DND-41 (cell line): ENCODE measurements around the gene EXOC4.

ENCODE experiments used
- ATAC-seq: fragments of 200-7000 bp; cut with Tn5 transposase; 3 replicates; pipeline ENCODE4 v1.9.1; 2021; ENCODE audit warnings: low read depth; ENCODE audit not compliant: insufficient read depth
- DNase-seq: peaks from one replicate; pipeline ENCODE4 v3.0.0-alpha.2; 2020
- H2AFZ ChIP-seq: 2 replicates; pipeline ENCODE4 v1.6.0; 2012; ENCODE audit warnings: low read depth, low read length
- H3K27ac ChIP-seq: 2 replicates; pipeline ENCODE4 v1.5.1; 2012; ENCODE audit warnings: low read length, inconsistent platforms
- H3K27me3 ChIP-seq: fragments of 200-600 bp; sonication (generic); 2 replicates; pipeline ENCODE4 v1.6.0; 2012; ENCODE audit warnings: low read length, mild to moderate bottlenecking, inconsistent platforms; ENCODE audit not compliant: insufficient read depth, poor library complexity
- H3K36me3 ChIP-seq: 2 replicates; pipeline ENCODE4 v1.5.1; 2012; ENCODE audit warnings: low read length, inconsistent platforms; ENCODE audit not compliant: insufficient read depth
- H3K4me1 ChIP-seq: 2 replicates; pipeline ENCODE4 v1.5.1; 2012; ENCODE audit warnings: mild to moderate bottlenecking, low read length; ENCODE audit not compliant: insufficient read depth
- H3K4me2 ChIP-seq: 2 replicates; pipeline ENCODE4 v1.6.0; 2012; ENCODE audit warnings: mild to moderate bottlenecking, moderate library complexity, low read length, inconsistent platforms; ENCODE audit not compliant: insufficient read depth
- H3K4me3 ChIP-seq, 2 experiments: fragments of 200-600 bp in 1 of 2; shearing (Covaris generic) in 1 of 2; 2 replicates each; pipeline ENCODE4 v1.5.1; 2012 to 2016; ENCODE audit warnings: inconsistent platforms in 2 of 2, low read length in 2 of 2, mild to moderate bottlenecking in 2 of 2, low read depth in 1 of 2, moderate library complexity in 1 of 2
- H3K79me2 ChIP-seq: 2 replicates; pipeline ENCODE4 v1.6.0; 2012; ENCODE audit warnings: low read length, inconsistent platforms; ENCODE audit not compliant: insufficient read depth
- H3K9ac ChIP-seq: 2 replicates; pipeline ENCODE4 v1.6.0; 2012; ENCODE audit warnings: low read depth, mild to moderate bottlenecking, inconsistent platforms, low read length, moderate library complexity
- H3K9me3 ChIP-seq: 2 replicates; pipeline ENCODE4 v1.5.1; 2012; ENCODE audit warnings: low read length, moderate library complexity, mild to moderate bottlenecking, inconsistent platforms; ENCODE audit not compliant: insufficient read depth, severe bottlenecking
- H4K20me1 ChIP-seq: 2 replicates; pipeline ENCODE4 v1.6.0; 2012; ENCODE audit warnings: low read length; ENCODE audit not compliant: insufficient read depth
- EZH2 ChIP-seq: IDR thresholded peaks from 3 replicates; pipeline ENCODE4 v1.6.1; 2012; ENCODE audit warnings: borderline replicate concordance, low read depth, mild to moderate bottlenecking, moderate library complexity, low read length, inconsistent platforms; ENCODE audit not compliant: severe bottlenecking
- TF ChIP-seq, protein P1 (sequence below): IDR thresholded peaks from 2 replicates; pipeline ENCODE4 v1.5.1; 2012; ENCODE audit warnings: borderline replicate concordance, low read length, moderate library complexity, mild to moderate bottlenecking; ENCODE audit not compliant: poor library complexity, severe bottlenecking; ENCODE audit errors: extremely low read depth

EXOC4 gene

DNA sequence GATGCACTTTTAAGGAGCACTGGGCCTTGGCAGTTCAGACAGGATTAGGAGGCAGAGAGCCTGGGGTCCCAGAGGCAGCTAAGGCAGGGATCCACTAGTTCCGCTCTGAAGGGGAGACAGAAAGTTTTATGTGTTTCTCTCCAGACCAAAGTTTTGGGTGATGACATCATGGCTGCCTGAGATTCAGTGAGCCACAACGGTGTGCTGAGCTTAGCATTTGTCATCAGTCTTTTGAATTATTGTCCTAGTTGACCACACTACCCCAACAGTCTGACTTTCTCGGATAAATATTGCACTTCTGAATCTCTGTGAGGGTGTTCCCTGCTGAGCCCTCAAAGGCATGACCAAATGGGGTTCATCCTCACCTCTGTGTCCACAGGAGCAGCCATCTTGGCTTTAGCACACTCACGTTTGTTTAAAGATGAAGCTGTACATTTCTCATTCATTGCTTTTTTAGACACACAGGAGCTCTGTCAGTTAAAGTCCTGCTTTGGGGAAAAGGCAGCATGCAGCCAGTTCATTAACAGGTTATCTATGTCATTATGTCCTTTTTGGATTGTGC is 576.5 kb downstream of the EXOC4 start:
- no peak overlapping the region for H3K4me3 ChIP-seq
- no peaks in the 10 kb centered on the region for H3K27me3 ChIP-seq
- H3K36me3 ChIP-seq, result peaks cover 13% of the 10 kb centered on the region; the same call in 1 of the 2 replicates
- no peak overlapping the region for H3K27ac ChIP-seq
- H3K4me1 ChIP-seq, result no peaks in the 10 kb centered on the region
- H3K9ac ChIP-seq, result no peak overlapping the region
- no peaks in the 10 kb centered on the region for H4K20me1 ChIP-seq
- no peak for TF ChIP-seq EZH2
- TF ChIP-seq, protein P1, sequence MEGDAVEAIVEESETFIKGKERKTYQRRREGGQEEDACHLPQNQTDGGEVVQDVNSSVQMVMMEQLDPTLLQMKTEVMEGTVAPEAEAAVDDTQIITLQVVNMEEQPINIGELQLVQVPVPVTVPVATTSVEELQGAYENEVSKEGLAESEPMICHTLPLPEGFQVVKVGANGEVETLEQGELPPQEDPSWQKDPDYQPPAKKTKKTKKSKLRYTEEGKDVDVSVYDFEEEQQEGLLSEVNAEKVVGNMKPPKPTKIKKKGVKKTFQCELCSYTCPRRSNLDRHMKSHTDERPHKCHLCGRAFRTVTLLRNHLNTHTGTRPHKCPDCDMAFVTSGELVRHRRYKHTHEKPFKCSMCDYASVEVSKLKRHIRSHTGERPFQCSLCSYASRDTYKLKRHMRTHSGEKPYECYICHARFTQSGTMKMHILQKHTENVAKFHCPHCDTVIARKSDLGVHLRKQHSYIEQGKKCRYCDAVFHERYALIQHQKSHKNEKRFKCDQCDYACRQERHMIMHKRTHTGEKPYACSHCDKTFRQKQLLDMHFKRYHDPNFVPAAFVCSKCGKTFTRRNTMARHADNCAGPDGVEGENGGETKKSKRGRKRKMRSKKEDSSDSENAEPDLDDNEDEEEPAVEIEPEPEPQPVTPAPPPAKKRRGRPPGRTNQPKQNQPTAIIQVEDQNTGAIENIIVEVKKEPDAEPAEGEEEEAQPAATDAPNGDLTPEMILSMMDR, result no peak
- no peak for DNase-seq
- H2AFZ ChIP-seq, result no peak overlapping the region
- H3K4me2 ChIP-seq, result no peak overlapping the region
- no peaks in the 10 kb centered on the region for H3K79me2 ChIP-seq
- H3K9me3 ChIP-seq, result peaks cover 11% of the 10 kb centered on the region
- ATAC-seq, result no peak

DNA sequence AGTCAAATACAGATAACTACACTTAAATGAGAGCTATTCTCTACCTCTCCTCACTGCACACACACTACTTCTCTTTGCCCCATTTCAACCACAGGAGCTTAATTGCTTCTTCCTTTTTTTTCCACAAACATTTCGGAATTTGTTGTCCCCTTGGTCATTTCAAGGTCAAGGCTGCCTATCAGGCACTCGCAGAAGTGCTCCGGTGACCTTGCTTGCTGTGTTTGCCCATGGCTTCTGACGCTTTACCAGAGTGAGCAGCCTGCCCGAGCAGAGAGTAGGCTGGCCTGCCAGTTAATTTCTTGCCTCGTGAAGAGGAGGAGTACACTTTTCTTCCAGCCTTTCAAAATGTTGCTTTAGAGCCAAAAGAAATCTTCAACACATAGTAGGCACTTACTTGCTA is 577.2 kb downstream of the EXOC4 start:
- Histone ChIP-seq H3K27me3 (no peaks in the 10 kb centered on the region), H3K4me1 (no peaks in the 10 kb centered on the region), H3K79me2 (no peaks in the 10 kb centered on the region), H4K20me1 (no peaks in the 10 kb centered on the region), H3K4me3 (no peak overlapping the region), H3K27ac (no peak overlapping the region), H2AFZ (no peak overlapping the region), H3K36me3 (peaks cover 13% of the 10 kb centered on the region; the same call in 1 of the 2 replicates), H3K4me2 (no peak overlapping the region), H3K9me3 (peaks cover 11% of the 10 kb centered on the region), H3K9ac (no peak overlapping the region)
- TF ChIP-seq, protein P1, result no peak
- TF ChIP-seq EZH2, result no peak
- ATAC-seq (no peak), DNase-seq (no peak)

DNA sequence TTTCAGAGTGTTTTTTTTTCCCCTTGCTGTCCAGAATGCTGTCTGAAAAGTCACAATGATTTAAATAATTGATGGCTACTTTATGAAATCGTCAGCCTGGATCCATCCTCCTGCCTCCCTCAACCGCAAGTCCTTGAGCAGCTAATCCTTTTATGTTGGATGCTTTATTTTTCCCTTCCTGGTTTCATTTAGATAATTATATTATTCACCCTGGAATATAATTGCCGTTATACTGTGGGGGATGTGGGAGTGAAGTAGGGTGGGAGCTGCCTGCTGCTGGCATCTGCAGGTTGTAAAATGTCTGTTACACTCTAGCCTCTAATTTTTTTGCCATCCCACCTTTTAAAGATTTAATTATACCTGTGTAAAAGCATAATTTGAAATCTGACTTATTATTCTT is 583.8 kb downstream of the EXOC4 start:
- H2AFZ ChIP-seq, result no peak overlapping the region
- no peaks in the 10 kb centered on the region for H3K79me2 ChIP-seq
- H3K27ac ChIP-seq, result no peak overlapping the region
- TF ChIP-seq, protein P1, result no peak
- TF ChIP-seq EZH2, result no peak
- no peaks in the 10 kb centered on the region for H4K20me1 ChIP-seq
- H3K4me3 ChIP-seq, result no peak overlapping the region
- H3K36me3 ChIP-seq, result peaks cover 10% of the 10 kb centered on the region; the same call in 1 of the 2 replicates
- no peak overlapping the region for H3K4me2 ChIP-seq
- no peaks in the 10 kb centered on the region for H3K27me3 ChIP-seq
- no peak overlapping the region for H3K9ac ChIP-seq
- H3K4me1 ChIP-seq, result no peaks in the 10 kb centered on the region
- DNase-seq (no peak), ATAC-seq (no peak)
- peaks cover 8% of the 10 kb centered on the region for H3K9me3 ChIP-seq

DNA sequence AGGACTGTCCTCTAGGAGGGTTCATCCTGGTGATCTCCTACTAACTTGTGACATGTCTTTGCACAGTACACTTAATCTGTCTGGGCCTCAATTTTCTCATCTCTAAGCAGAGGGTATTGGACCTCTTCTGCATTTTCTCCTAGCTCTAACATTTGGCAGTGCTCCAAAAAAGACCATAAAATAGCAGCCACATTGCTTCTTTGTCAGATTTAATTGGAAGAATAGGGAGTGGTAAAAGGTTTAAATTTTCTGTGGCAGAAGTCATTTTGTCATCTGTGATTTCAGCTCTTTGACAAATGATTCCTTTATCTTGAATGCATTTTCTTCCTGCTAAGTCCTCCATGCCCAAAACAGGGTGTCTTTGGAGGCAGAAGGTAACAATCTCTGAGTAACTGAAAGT is 584.3 kb downstream of the EXOC4 start:
- no peaks in the 10 kb centered on the region for H4K20me1 ChIP-seq
- H3K9ac ChIP-seq, result no peak overlapping the region
- peaks cover 4% of the 10 kb centered on the region; the same call in 1 of the 2 replicates for H3K36me3 ChIP-seq
- ATAC-seq, result no peak
- no peaks in the 10 kb centered on the region for H3K4me1 ChIP-seq
- H3K79me2 ChIP-seq, result no peaks in the 10 kb centered on the region
- no peak overlapping the region for H2AFZ ChIP-seq
- no peak overlapping the region for H3K4me3 ChIP-seq
- no peak overlapping the region for H3K4me2 ChIP-seq
- H3K27ac ChIP-seq, result no peak overlapping the region
- TF ChIP-seq, protein P1, result no peak
- no peak for TF ChIP-seq EZH2
- H3K9me3 ChIP-seq, result peaks cover 2% of the 10 kb centered on the region
- no peak for DNase-seq
- no peaks in the 10 kb centered on the region for H3K27me3 ChIP-seq
